Measurements from ENCODE around the gene GRID1. TPM values are rescaled to one million over a fixed set of nuclear protein-coding genes. Genes with fewer than 3 reads are reported as not detected.

Gene GRID1
- total RNA-seq, 1 experiment from 2014 or later: not detected

DNA sequence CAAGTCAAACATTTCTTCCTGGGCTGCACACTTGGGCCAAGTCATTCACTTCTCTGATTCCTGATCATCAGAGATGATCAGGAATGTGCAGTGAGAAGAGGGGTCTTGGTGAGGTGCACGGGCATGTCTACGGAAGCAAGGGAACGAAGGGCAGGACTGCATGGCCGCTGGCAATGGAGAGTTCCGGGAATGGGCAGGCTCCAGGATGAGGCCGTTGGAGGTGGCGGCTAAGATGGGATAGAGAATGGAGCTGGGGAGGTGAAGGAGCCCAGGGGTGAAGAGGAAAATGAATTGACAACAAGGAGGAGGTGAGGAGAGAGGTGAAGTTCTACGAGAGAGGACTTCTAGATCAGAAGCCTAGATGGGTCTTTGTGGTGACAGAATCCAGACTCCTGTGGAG is 260.0 kb downstream of the GRID1 start:
- intact Hi-C loops (cut with micrococcal nuclease; ENCODE audit: unreplicated experiment): no loop called here
- no peak overlapping the region for H3K27ac Mint-ChIP-seq (ENCODE audit: unreplicated experiment)
- H3K9me3 Mint-ChIP-seq (ENCODE audit: low read depth, unreplicated experiment): no peaks in the 10 kb centered on the region

GRCh38 chr10:86105640-86106039 is 261.0 kb downstream of the GRID1 start:
- no TSS peak for BruUV-seq (replicated peaks)
- intact Hi-C loops (cut with micrococcal nuclease; ENCODE audit: unreplicated experiment): no loop called here
- no peak overlapping the region for H3K4me3 Mint-ChIP-seq (ENCODE audit: low read depth, unreplicated experiment)
- no peaks in the 10 kb centered on the region for H3K36me3 Mint-ChIP-seq (ENCODE audit: insufficient read depth, unreplicated experiment)
- no peak for DNase-seq
- TF ChIP-seq CTCF (IDR thresholded peaks at IDR 0.05; ENCODE audit: unreplicated experiment): no peak
- no peaks in the 10 kb centered on the region for H3K9me3 Mint-ChIP-seq (ENCODE audit: low read depth, unreplicated experiment)
- CTCF ChIA-PET: no interaction called here
- peaks cover 44% of the 10 kb centered on the region for H3K27me3 Mint-ChIP-seq (ENCODE audit: unreplicated experiment)
- H3K27ac Mint-ChIP-seq (ENCODE audit: unreplicated experiment): no peak overlapping the region
- no peaks in the 10 kb centered on the region for H3K4me1 Mint-ChIP-seq (ENCODE audit: low read depth, unreplicated experiment)

More for the DNA sequence above, 260.0 kb downstream of the GRID1 start:
- no peak overlapping the region for H3K4me3 Mint-ChIP-seq (ENCODE audit: low read depth, unreplicated experiment)
- no peak for DNase-seq
- CTCF ChIA-PET: no interaction called here
- no peaks in the 10 kb centered on the region for H3K4me1 Mint-ChIP-seq (ENCODE audit: low read depth, unreplicated experiment)
- H3K27me3 Mint-ChIP-seq (ENCODE audit: unreplicated experiment): peaks cover 44% of the 10 kb centered on the region
- TF ChIP-seq CTCF (IDR thresholded peaks at IDR 0.05; ENCODE audit: unreplicated experiment): no peak
- no TSS peak for BruUV-seq (replicated peaks)
- no peaks in the 10 kb centered on the region for H3K36me3 Mint-ChIP-seq (ENCODE audit: insufficient read depth, unreplicated experiment)

- intact Hi-C loops (cut with micrococcal nuclease; ENCODE audit: unreplicated experiment): no loop called here
- no peak for DNase-seq
- Mint-ChIP-seq H3K4me3 (ENCODE audit: low read depth, unreplicated experiment) (no peak overlapping the region), H3K27me3 (ENCODE audit: unreplicated experiment) (peaks cover 44% of the 10 kb centered on the region), H3K27ac (ENCODE audit: unreplicated experiment) (no peak overlapping the region), H3K9me3 (ENCODE audit: low read depth, unreplicated experiment) (no peaks in the 10 kb centered on the region), H3K36me3 (ENCODE audit: insufficient read depth, unreplicated experiment) (no peaks in the 10 kb centered on the region), H3K4me1 (ENCODE audit: low read depth, unreplicated experiment) (no peaks in the 10 kb centered on the region)
- CTCF ChIA-PET: no interaction called here
- BruUV-seq (replicated peaks): no TSS peak
- no peak for TF ChIP-seq CTCF (IDR thresholded peaks at IDR 0.05; ENCODE audit: unreplicated experiment)
These were observed 261.4 kb downstream of the GRID1 start for GRCh38 chr10:86105181-86105580.

GRCh38 chr10:86104611-86105145 is 261.9 kb downstream of the GRID1 start:
- Mint-ChIP-seq H3K27ac (ENCODE audit: unreplicated experiment) (no peak overlapping the region), H3K9me3 (ENCODE audit: low read depth, unreplicated experiment) (no peaks in the 10 kb centered on the region), H3K36me3 (ENCODE audit: insufficient read depth, unreplicated experiment) (no peaks in the 10 kb centered on the region), H3K4me3 (ENCODE audit: low read depth, unreplicated experiment) (no peak overlapping the region), H3K4me1 (ENCODE audit: low read depth, unreplicated experiment) (no peaks in the 10 kb centered on the region), H3K27me3 (ENCODE audit: unreplicated experiment) (peaks cover 44% of the 10 kb centered on the region)
- CTCF ChIA-PET: no interaction called here
- intact Hi-C loops (cut with micrococcal nuclease; ENCODE audit: unreplicated experiment): no loop called here
- TF ChIP-seq CTCF (IDR thresholded peaks at IDR 0.05; ENCODE audit: unreplicated experiment): no peak
- DNase-seq: no peak
- no TSS peak for BruUV-seq (replicated peaks)
